ENCODE results near the gene HOMER2.

The HOMER2 gene

GRCh38 chr15:82978438-82978837 is 25.9 kb upstream of the HOMER2 start:
- Histone ChIP-seq H3K4me2 (ENCODE audit: insufficient read depth, low read length, poor library complexity, severe bottlenecking) (no peak overlapping the region), H4K91ac (ENCODE audit: low read depth, low read length, poor library complexity) (no peak overlapping the region), H3K14ac (ENCODE audit: low read length) (no peak overlapping the region), H2AK5ac (ENCODE audit: low read depth, low read length) (no peak overlapping the region), H3K23ac (ENCODE audit: low read depth, low read length, poor library complexity) (no peak overlapping the region), H2AFZ (ENCODE audit: low read length) (no peak overlapping the region), H3K9me3 (replicated peaks in 1 of 2; ENCODE audit: control insufficient read depth in 2 of 2, insufficient read depth in 1 of 2, low read depth in 1 of 2, low read length in 2 of 2) (no peaks in the 10 kb centered on the region), H2BK120ac (ENCODE audit: low read depth, low read length) (no peak overlapping the region), H3K27me3 (ENCODE audit: control insufficient read depth in 3 of 3, insufficient read depth in 3 of 3, low read depth in 1 of 3, low read length in 3 of 3) (no peaks in the 10 kb centered on the region), H2BK15ac (ENCODE audit: low read length) (no peak overlapping the region), H3K4me1 (ENCODE audit: control insufficient read depth in 2 of 2, insufficient read depth in 1 of 2, low read depth in 1 of 2, low read length in 2 of 2) (peaks cover 4 to 12% of the 10 kb centered on the region in 2 donors), H2BK5ac (ENCODE audit: low read length) (no peak overlapping the region), H3K4me3 (ENCODE audit: low read length in 2 of 2) (no peak overlapping the region), H3K79me1 (ENCODE audit: low read depth, low read length) (no peaks in the 10 kb centered on the region), H2BK12ac (ENCODE audit: low read length) (no peak overlapping the region), H3K27ac (replicated peaks; ENCODE audit: low read length) (no peak overlapping the region), H3K4ac (ENCODE audit: low read length) (no peak overlapping the region), H3K9ac (ENCODE audit: low read depth, low read length, poor library complexity) (no peak overlapping the region), H3K18ac (ENCODE audit: low read length) (no peak overlapping the region), H4K8ac (ENCODE audit: low read depth, low read length) (no peak overlapping the region), H3K36me3 (replicated peaks in 1 of 2; ENCODE audit: control insufficient read depth in 2 of 2, insufficient read depth in 2 of 2, low read length in 2 of 2) (peaks cover 0 to 7% of the 10 kb centered on the region in 2 donors)
- no peak for DNase-seq (ENCODE audit: low spot score)
- WGBS, 2 donors (ENCODE audit: extremely low coverage in 2 of 2, insufficient read length in 2 of 2, insufficient replicate concordance in 1 of 2), result no CpG with 5 or more reads among the region's 5 CpGs

- no peak for DNase-seq (ENCODE audit: low spot score)
- Histone ChIP-seq H3K79me1 (ENCODE audit: low read depth, low read length) (no peaks in the 10 kb centered on the region), H3K9me3 (replicated peaks in 1 of 2; ENCODE audit: control insufficient read depth in 2 of 2, insufficient read depth in 1 of 2, low read depth in 1 of 2, low read length in 2 of 2) (no peaks in the 10 kb centered on the region), H2AK5ac (ENCODE audit: low read depth, low read length) (no peak overlapping the region), H3K4me3 (ENCODE audit: low read length in 2 of 2) (no peak overlapping the region), H2BK15ac (ENCODE audit: low read length) (no peak overlapping the region), H3K14ac (ENCODE audit: low read length) (no peak overlapping the region), H3K4ac (ENCODE audit: low read length) (no peak overlapping the region), H3K9ac (ENCODE audit: low read depth, low read length, poor library complexity) (no peak overlapping the region), H3K36me3 (replicated peaks in 1 of 2; ENCODE audit: control insufficient read depth in 2 of 2, insufficient read depth in 2 of 2, low read length in 2 of 2) (peaks cover 0 to 7% of the 10 kb centered on the region in 2 donors), H3K4me2 (ENCODE audit: insufficient read depth, low read length, poor library complexity, severe bottlenecking) (no peak overlapping the region), H4K91ac (ENCODE audit: low read depth, low read length, poor library complexity) (no peak overlapping the region), H2BK120ac (ENCODE audit: low read depth, low read length) (no peak overlapping the region), H3K18ac (ENCODE audit: low read length) (no peak overlapping the region), H2BK5ac (ENCODE audit: low read length) (no peak overlapping the region), H3K23ac (ENCODE audit: low read depth, low read length, poor library complexity) (no peak overlapping the region), H3K27ac (replicated peaks; ENCODE audit: low read length) (no peak overlapping the region), H2AFZ (ENCODE audit: low read length) (no peak overlapping the region), H4K8ac (ENCODE audit: low read depth, low read length) (no peak overlapping the region), H2BK12ac (ENCODE audit: low read length) (no peak overlapping the region), H3K27me3 (ENCODE audit: control insufficient read depth in 3 of 3, insufficient read depth in 3 of 3, low read depth in 1 of 3, low read length in 3 of 3) (no peaks in the 10 kb centered on the region), H3K4me1 (ENCODE audit: control insufficient read depth in 2 of 2, insufficient read depth in 1 of 2, low read depth in 1 of 2, low read length in 2 of 2) (peaks cover 4 to 12% of the 10 kb centered on the region in 2 donors)
- WGBS, 2 donors (ENCODE audit: extremely low coverage in 2 of 2, insufficient read length in 2 of 2, insufficient replicate concordance in 1 of 2), result no CpG with 5 or more reads among the region's 1 CpG
Observed at GRCh38 chr15:82977076-82977475, 24.6 kb upstream of the HOMER2 start.

- Histone ChIP-seq H3K9me3 (replicated peaks in 1 of 2; ENCODE audit: control insufficient read depth in 2 of 2, insufficient read depth in 1 of 2, low read depth in 1 of 2, low read length in 2 of 2) (no peaks in the 10 kb centered on the region), H3K4me2 (ENCODE audit: insufficient read depth, low read length, poor library complexity, severe bottlenecking) (no peak overlapping the region), H3K4ac (ENCODE audit: low read length) (no peak overlapping the region), H3K27me3 (ENCODE audit: control insufficient read depth in 3 of 3, insufficient read depth in 3 of 3, low read depth in 1 of 3, low read length in 3 of 3) (no peaks in the 10 kb centered on the region), H3K4me3 (ENCODE audit: low read length in 2 of 2) (no peak overlapping the region), H2AFZ (ENCODE audit: low read length) (no peak overlapping the region), H2BK5ac (ENCODE audit: low read length) (no peak overlapping the region), H2BK12ac (ENCODE audit: low read length) (no peak overlapping the region), H2BK120ac (ENCODE audit: low read depth, low read length) (no peak overlapping the region), H3K36me3 (replicated peaks in 1 of 2; ENCODE audit: control insufficient read depth in 2 of 2, insufficient read depth in 2 of 2, low read length in 2 of 2) (peaks cover 0 to under 1% of the 10 kb centered on the region in 2 donors), H3K23ac (ENCODE audit: low read depth, low read length, poor library complexity) (no peak overlapping the region), H3K9ac (ENCODE audit: low read depth, low read length, poor library complexity) (no peak overlapping the region), H2AK5ac (ENCODE audit: low read depth, low read length) (no peak overlapping the region), H3K4me1 (ENCODE audit: control insufficient read depth in 2 of 2, insufficient read depth in 1 of 2, low read depth in 1 of 2, low read length in 2 of 2) (no peaks in the 10 kb centered on the region), H3K27ac (replicated peaks; ENCODE audit: low read length) (no peak overlapping the region), H4K91ac (ENCODE audit: low read depth, low read length, poor library complexity) (no peak overlapping the region), H3K79me1 (ENCODE audit: low read depth, low read length) (no peaks in the 10 kb centered on the region), H2BK15ac (ENCODE audit: low read length) (no peak overlapping the region), H4K8ac (ENCODE audit: low read depth, low read length) (no peak overlapping the region), H3K18ac (ENCODE audit: low read length) (no peak overlapping the region), H3K14ac (ENCODE audit: low read length) (no peak overlapping the region)
- DNase-seq (ENCODE audit: low spot score), result no peak
- no CpG with 5 or more reads among the region's 1 CpG for WGBS, 2 donors (ENCODE audit: extremely low coverage in 2 of 2, insufficient read length in 2 of 2, insufficient replicate concordance in 1 of 2)
Observed at GRCh38 chr15:82972990-82973389, 20.5 kb upstream of the HOMER2 start.

GRCh38 chr15:82971218-82971984 is 18.9 kb upstream of the HOMER2 start:
- H2AK5ac ChIP-seq (ENCODE audit: low read depth, low read length), result no peak overlapping the region
- H2BK15ac ChIP-seq (ENCODE audit: low read length), result no peak overlapping the region
- H2BK120ac ChIP-seq (ENCODE audit: low read depth, low read length), result no peak overlapping the region
- no peak overlapping the region for H3K4ac ChIP-seq (ENCODE audit: low read length)
- no peaks in the 10 kb centered on the region for H3K36me3 ChIP-seq (replicated peaks in 1 of 2; ENCODE audit: control insufficient read depth in 2 of 2, insufficient read depth in 2 of 2, low read length in 2 of 2)
- H4K8ac ChIP-seq (ENCODE audit: low read depth, low read length), result no peak overlapping the region
- H3K4me1 ChIP-seq (ENCODE audit: control insufficient read depth in 2 of 2, insufficient read depth in 1 of 2, low read depth in 1 of 2, low read length in 2 of 2), result no peaks in the 10 kb centered on the region
- no peak overlapping the region for H4K91ac ChIP-seq (ENCODE audit: low read depth, low read length, poor library complexity)
- no peaks in the 10 kb centered on the region for H3K9me3 ChIP-seq (replicated peaks in 1 of 2; ENCODE audit: control insufficient read depth in 2 of 2, insufficient read depth in 1 of 2, low read depth in 1 of 2, low read length in 2 of 2)
- WGBS, 2 donors (ENCODE audit: extremely low coverage in 2 of 2, insufficient read length in 2 of 2, insufficient replicate concordance in 1 of 2), result no CpG with 5 or more reads among the region's 2 CpGs
- no peak overlapping the region for H3K9ac ChIP-seq (ENCODE audit: low read depth, low read length, poor library complexity)
- no peak overlapping the region for H3K4me2 ChIP-seq (ENCODE audit: insufficient read depth, low read length, poor library complexity, severe bottlenecking)
- no peak overlapping the region for H2BK5ac ChIP-seq (ENCODE audit: low read length)
- no peak overlapping the region for H2AFZ ChIP-seq (ENCODE audit: low read length)
- H3K18ac ChIP-seq (ENCODE audit: low read length), result no peak overlapping the region
- H3K27ac ChIP-seq (replicated peaks; ENCODE audit: low read length), result no peak overlapping the region
- no peak overlapping the region for H3K23ac ChIP-seq (ENCODE audit: low read depth, low read length, poor library complexity)
- no peak for DNase-seq (ENCODE audit: low spot score)
- H3K4me3 ChIP-seq (ENCODE audit: low read length in 2 of 2), result no peak overlapping the region
- H3K79me1 ChIP-seq (ENCODE audit: low read depth, low read length), result no peaks in the 10 kb centered on the region
- no peak overlapping the region for H3K14ac ChIP-seq (ENCODE audit: low read length)
- H2BK12ac ChIP-seq (ENCODE audit: low read length), result no peak overlapping the region
- H3K27me3 ChIP-seq (ENCODE audit: control insufficient read depth in 3 of 3, insufficient read depth in 3 of 3, low read depth in 1 of 3, low read length in 3 of 3), result no peaks in the 10 kb centered on the region

All from neuronal stem cell (in vitro differentiated cells).